ENCODE results near the gene PITPNM1. TPM values are rescaled to one million over a fixed set of nuclear protein-coding genes. Genes with fewer than 3 reads are reported as not detected.
"Not testable (repeated sequence)": the region's sequence is repeated elsewhere in the genome, so short reads cannot be mapped to it uniquely, and the experiment has no call there.

Gene PITPNM1
- total RNA-seq, 1 donor from 2014 or later: 50.8 TPM

- no peak for DNase-seq (ENCODE audit: low read depth)
- no peaks in the 10 kb centered on the region for H3K27me3 ChIP-seq (ENCODE audit: control insufficient read depth, insufficient read depth, low read length)
- no peak for TF ChIP-seq CTCF (IDR thresholded peaks at IDR 0.05; ENCODE audit: insufficient read depth, low read length, poor library complexity, severe bottlenecking)
- H3K36me3 ChIP-seq (ENCODE audit: control insufficient read depth, insufficient read depth, low read length): peaks cover 5% of the 10 kb centered on the region
- no peak overlapping the region for H3K4me3 ChIP-seq (ENCODE audit: low read depth, low read length)
Measured at GRCh38 chr11:67489885-67490726, 15.1 kb downstream of the PITPNM1 start.

- Histone ChIP-seq H3K4me3 (ENCODE audit: low read depth, low read length) (no peak overlapping the region), H3K36me3 (ENCODE audit: control insufficient read depth, insufficient read depth, low read length) (peaks cover 5% of the 10 kb centered on the region), H3K27me3 (ENCODE audit: control insufficient read depth, insufficient read depth, low read length) (no peaks in the 10 kb centered on the region)
- no peak for TF ChIP-seq CTCF (IDR thresholded peaks at IDR 0.05; ENCODE audit: insufficient read depth, low read length, poor library complexity, severe bottlenecking)
- DNase-seq (ENCODE audit: low read depth): no peak
Measured at GRCh38 chr11:67489203-67489884, 15.8 kb downstream of the PITPNM1 start.

- Histone ChIP-seq H3K27me3 (ENCODE audit: control insufficient read depth, insufficient read depth, low read length) (no peaks in the 10 kb centered on the region), H3K36me3 (ENCODE audit: control insufficient read depth, insufficient read depth, low read length) (peaks cover 2% of the 10 kb centered on the region), H3K4me3 (ENCODE audit: low read depth, low read length) (no peak overlapping the region)
- TF ChIP-seq CTCF (IDR thresholded peaks at IDR 0.05; ENCODE audit: insufficient read depth, low read length, poor library complexity, severe bottlenecking): no peak
- DNase-seq (ENCODE audit: low read depth): no peak
Measured at GRCh38 chr11:67486481-67487195, 18.5 kb downstream of the PITPNM1 start.

- not testable (repeated sequence) for H3K4me3 ChIP-seq (ENCODE audit: low read depth, low read length); H3K36me3 ChIP-seq (ENCODE audit: control insufficient read depth, insufficient read depth, low read length); H3K27me3 ChIP-seq (ENCODE audit: control insufficient read depth, insufficient read depth, low read length); DNase-seq (ENCODE audit: low read depth)
Measured at GRCh38 chr11:67485873-67486361, 19.2 kb downstream of the PITPNM1 start.

GRCh38 chr11:67484847-67485311 is 20.3 kb downstream of the PITPNM1 start:
- Histone ChIP-seq H3K36me3 (ENCODE audit: control insufficient read depth, insufficient read depth, low read length) (peaks cover under 1% of the 10 kb centered on the region), H3K4me3 (ENCODE audit: low read depth, low read length) (no peak overlapping the region), H3K27me3 (ENCODE audit: control insufficient read depth, insufficient read depth, low read length) (no peaks in the 10 kb centered on the region)
- TF ChIP-seq CTCF (IDR thresholded peaks at IDR 0.05; ENCODE audit: insufficient read depth, low read length, poor library complexity, severe bottlenecking): no peak
- no peak for DNase-seq (ENCODE audit: low read depth)

Measured in kidney epithelial cell (primary cell).